ENCODE data around the gene PIKFYVE.
A peak's percentile ranks its signal among the peaks of the same experiment; 100 is the strongest.
"Not testable (repeated sequence)": the region's sequence is repeated elsewhere in the genome, so short reads cannot be mapped to it uniquely, and the experiment has no call there.

Gene PIKFYVE

DNA sequence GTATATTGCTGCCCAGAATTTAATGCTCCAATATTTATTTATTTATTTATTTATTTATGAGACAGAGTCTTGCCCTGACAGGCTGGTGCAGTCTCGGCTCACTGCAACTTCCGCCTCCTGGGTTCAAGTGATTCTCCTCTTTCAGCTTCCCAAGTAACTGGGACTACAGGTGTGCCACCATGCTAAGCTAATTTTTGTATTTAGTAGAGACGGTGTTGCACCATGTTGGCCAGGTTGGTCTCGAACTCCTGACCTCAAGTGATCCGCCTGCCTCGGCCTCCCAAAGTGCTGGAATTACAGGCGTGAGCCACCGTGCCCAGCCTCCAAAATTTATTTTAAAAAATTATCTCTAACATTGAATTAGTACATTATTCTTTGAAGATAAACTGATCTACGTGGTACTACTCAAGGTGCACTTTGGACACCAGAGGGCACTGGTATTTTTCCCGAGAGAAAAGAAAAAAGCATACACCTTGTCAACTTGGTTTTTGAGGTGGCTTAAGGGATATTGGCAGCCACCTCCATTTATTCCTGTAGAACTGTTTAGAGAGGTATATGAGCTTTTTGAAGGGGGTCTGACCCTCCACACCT is 9.8 kb upstream of the PIKFYVE start:
- H3K27me3 ChIP-seq (ENCODE audit: control insufficient read depth, insufficient read depth, low read length): no peaks in the 10 kb centered on the region
- peaks cover 11% of the 10 kb centered on the region for H3K4me1 ChIP-seq (ENCODE audit: control insufficient read depth, insufficient read depth, low read length)
- H3K9me3 ChIP-seq (ENCODE audit: control insufficient read depth, low read length): no peaks in the 10 kb centered on the region
- H3K9ac ChIP-seq (ENCODE audit: low read length): peak overlapping the region; percentile 24
- H3K36me3 ChIP-seq (ENCODE audit: control insufficient read depth, insufficient read depth, low read length): no peaks in the 10 kb centered on the region
- H3K4me3 ChIP-seq (ENCODE audit: low read length): no peak overlapping the region

DNA sequence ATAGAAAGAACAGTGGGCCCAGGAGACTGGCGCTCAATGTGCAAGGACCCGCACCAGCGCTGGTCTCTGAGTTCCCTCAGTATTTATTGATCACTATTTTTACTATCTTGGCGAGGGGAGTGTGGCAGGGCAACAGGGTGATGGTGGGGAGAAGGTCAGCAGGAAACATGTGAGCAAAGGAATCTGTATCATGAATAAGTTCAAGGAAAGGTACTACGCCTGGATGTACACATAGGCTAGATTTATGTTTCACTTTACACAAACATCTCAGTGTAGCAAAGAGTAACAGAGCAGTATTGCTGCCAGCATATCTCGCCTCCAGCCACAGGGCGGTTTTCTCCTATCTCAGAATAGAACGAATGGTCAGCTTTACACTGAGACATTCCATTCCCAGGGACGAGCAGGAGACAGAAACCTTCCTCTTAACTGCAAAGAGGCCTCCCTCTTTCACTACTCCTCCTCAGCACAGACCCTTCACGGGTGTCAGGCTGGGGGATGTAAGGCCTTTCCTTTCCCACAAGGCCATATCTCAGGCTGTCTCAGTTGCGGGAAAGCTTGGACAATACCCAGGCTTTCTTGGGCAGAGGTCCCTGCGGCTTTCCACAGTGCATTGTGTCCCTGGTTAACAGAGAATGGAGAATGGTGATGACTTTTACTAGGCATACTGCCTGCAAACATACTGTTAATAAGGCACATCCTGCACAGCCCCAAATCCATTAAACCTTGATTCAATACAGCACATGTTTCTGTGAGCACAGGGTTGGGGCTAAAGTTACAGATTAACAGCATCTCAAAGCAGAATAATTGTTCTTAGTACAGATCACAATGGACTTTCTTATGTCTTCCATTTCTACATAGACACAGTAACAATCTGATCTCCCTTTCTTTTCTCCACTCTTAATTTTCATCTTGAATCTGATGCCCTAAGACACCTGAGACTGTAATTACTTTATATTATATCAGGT is 8.9 kb upstream of the PIKFYVE start:
- not testable (repeated sequence) for H3K9me3 ChIP-seq (ENCODE audit: control insufficient read depth, low read length); H3K36me3 ChIP-seq (ENCODE audit: control insufficient read depth, insufficient read depth, low read length); H3K4me3 ChIP-seq (ENCODE audit: low read length); H3K27me3 ChIP-seq (ENCODE audit: control insufficient read depth, insufficient read depth, low read length)
- peak overlapping the region; percentile 24 for H3K9ac ChIP-seq (ENCODE audit: low read length)
- H3K4me1 ChIP-seq (ENCODE audit: control insufficient read depth, insufficient read depth, low read length): peaks cover 11% of the 10 kb centered on the region

DNA sequence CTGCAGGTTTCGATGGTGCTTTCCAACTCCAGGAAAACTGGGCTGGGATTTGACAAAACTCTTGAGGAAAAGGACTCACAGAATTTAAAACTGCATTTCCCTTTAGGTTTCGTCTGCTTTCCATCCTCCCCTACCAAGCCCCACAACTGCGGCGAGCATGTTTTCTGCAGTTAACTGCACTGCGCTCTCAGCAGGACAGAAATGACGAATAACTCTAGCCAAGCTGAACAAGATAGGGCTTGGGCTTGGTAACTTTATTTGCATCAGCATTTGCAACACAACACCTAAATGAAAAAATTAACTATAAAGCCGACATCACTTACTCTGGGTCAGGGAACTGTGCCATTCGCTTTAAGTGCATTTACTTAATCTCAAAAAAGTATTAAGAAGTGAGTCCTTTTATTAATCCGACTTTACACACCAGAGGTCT is 669 bp upstream of the PIKFYVE start:
- Histone ChIP-seq H3K4me3 (ENCODE audit: low read length) (peak overlapping the region; percentile 63), H3K9me3 (ENCODE audit: control insufficient read depth, low read length) (no peaks in the 10 kb centered on the region)

DNA sequence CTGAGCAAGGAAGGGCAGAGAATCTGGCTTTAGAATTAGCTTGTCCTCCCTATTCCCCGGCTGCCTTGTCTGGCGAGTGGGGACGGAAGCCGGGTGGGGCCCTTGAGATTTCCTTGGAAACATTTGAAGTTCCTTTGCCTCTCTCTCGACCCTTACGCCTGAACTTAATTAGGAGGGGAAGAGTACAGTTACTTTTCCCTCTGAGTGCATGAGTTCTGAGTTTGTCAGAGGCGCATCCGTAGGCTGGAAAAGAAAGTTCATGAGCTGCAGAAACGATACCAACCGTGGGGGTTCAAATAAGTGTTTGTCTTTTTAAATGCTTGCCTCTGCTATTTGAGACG is 468 bp downstream of the PIKFYVE start:
- Histone ChIP-seq H3K9ac (ENCODE audit: low read length) (peak overlapping the region; percentile 82), H3K9me3 (ENCODE audit: control insufficient read depth, low read length) (no peaks in the 10 kb centered on the region), H3K27me3 (ENCODE audit: control insufficient read depth, insufficient read depth, low read length) (no peaks in the 10 kb centered on the region), H3K4me1 (ENCODE audit: control insufficient read depth, insufficient read depth, low read length) (peaks cover 5% of the 10 kb centered on the region), H3K36me3 (ENCODE audit: control insufficient read depth, insufficient read depth, low read length) (no peaks in the 10 kb centered on the region), H3K4me3 (ENCODE audit: low read length) (peak overlapping the region; percentile 63)

More for the DNA sequence above, 669 bp upstream of the PIKFYVE start:
- Histone ChIP-seq H3K36me3 (ENCODE audit: control insufficient read depth, insufficient read depth, low read length) (no peaks in the 10 kb centered on the region), H3K9ac (ENCODE audit: low read length) (peak overlapping the region; percentile 82), H3K4me1 (ENCODE audit: control insufficient read depth, insufficient read depth, low read length) (peaks cover 5% of the 10 kb centered on the region), H3K27me3 (ENCODE audit: control insufficient read depth, insufficient read depth, low read length) (no peaks in the 10 kb centered on the region)

DNA sequence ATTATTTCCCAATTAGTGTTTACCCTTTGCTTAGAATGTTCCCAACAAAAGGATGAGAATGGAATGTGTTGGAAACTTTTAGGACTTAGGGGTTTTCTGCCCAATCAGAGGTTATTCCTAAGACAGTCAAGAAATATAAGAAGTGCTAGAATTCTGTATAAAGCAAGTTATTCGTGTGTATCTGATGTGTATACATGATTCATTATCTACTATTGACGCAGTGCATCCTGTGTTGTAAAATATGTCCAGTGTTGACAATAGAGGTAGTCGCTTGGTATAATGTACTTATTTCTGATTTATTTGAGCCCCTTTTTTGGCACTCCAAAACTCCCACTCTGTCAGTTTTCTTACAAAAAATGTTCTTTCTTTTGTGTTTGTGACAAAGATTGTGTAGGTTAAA is 881 bp downstream of the PIKFYVE start:
- Histone ChIP-seq H3K9me3 (ENCODE audit: control insufficient read depth, low read length) (no peaks in the 10 kb centered on the region), H3K4me1 (ENCODE audit: control insufficient read depth, insufficient read depth, low read length) (peaks cover 5% of the 10 kb centered on the region), H3K27me3 (ENCODE audit: control insufficient read depth, insufficient read depth, low read length) (no peaks in the 10 kb centered on the region), H3K9ac (ENCODE audit: low read length) (peak overlapping the region; percentile 82), H3K36me3 (ENCODE audit: control insufficient read depth, insufficient read depth, low read length) (no peaks in the 10 kb centered on the region), H3K4me3 (ENCODE audit: low read length) (peak overlapping the region; percentile 63)

DNA sequence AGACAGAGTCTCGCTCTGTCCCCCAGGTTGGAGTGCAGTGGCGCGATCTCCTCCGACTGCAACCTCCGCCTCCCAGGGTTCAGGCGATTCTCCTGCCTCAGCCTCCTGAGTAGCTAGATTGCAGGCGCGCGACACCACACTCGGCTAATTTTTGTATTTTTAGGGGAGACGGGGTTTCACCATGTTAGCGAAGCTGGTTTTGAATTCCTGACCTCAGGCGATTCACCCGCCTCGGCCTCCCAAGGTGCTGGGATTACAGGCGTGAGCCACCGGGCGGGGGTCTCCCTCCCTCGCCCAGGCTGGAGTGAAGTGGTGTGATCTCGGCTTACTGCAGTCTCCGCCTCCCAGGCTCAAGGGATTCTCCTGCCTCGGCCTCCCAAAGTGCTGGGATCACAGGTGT is 1.5 kb downstream of the PIKFYVE start:
- H3K36me3 ChIP-seq (ENCODE audit: control insufficient read depth, insufficient read depth, low read length); H3K4me1 ChIP-seq (ENCODE audit: control insufficient read depth, insufficient read depth, low read length); H3K9ac ChIP-seq (ENCODE audit: low read length); H3K27me3 ChIP-seq (ENCODE audit: control insufficient read depth, insufficient read depth, low read length); H3K9me3 ChIP-seq (ENCODE audit: control insufficient read depth, low read length): not testable (repeated sequence)
- H3K4me3 ChIP-seq (ENCODE audit: low read length): peak overlapping the region; percentile 63

DNA sequence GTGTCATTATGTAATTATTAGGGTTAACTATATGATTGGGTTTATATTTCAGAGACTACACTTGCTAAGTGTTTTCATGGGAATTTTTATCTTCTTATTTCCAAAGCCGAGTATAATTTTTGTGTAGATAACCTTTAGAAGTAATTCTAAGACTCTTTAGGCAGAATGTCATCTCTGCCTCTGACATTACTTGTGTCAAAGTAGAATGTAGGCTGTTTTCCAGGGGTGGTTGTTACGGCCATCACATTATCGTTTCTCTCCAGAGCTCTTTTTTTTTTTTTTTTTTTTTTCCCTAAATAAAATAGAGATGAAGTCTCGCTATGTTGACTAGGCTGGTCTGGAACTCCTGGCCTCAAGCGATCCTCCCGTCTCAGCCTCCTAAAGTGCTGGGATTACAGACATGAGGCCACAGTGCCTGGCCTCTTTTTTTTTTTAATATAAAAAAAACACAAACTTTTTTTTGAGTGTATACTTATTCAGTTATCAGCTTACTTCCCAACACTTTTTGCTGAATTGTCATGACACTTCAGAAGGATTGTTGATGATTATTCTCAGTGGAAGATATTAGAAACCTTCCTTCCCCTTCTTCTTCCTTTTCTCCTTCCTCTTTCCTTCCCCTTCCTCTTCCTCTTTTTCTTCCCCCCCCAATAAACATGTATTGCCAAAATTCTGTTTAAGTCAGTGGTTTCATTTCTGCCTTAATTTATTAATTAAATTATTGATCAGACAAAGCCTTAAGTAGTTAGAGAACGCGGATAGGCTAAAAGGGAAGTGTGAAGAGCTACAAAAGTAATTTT is 2.3 kb downstream of the PIKFYVE start:
- no peaks in the 10 kb centered on the region for H3K27me3 ChIP-seq (ENCODE audit: control insufficient read depth, insufficient read depth, low read length)
- no peaks in the 10 kb centered on the region for H3K9me3 ChIP-seq (ENCODE audit: control insufficient read depth, low read length)
- no peak overlapping the region for H3K9ac ChIP-seq (ENCODE audit: low read length)
- H3K4me3 ChIP-seq (ENCODE audit: low read length): no peak overlapping the region
- H3K4me1 ChIP-seq (ENCODE audit: control insufficient read depth, insufficient read depth, low read length): peaks cover 5% of the 10 kb centered on the region
- no peaks in the 10 kb centered on the region for H3K36me3 ChIP-seq (ENCODE audit: control insufficient read depth, insufficient read depth, low read length)

DNA sequence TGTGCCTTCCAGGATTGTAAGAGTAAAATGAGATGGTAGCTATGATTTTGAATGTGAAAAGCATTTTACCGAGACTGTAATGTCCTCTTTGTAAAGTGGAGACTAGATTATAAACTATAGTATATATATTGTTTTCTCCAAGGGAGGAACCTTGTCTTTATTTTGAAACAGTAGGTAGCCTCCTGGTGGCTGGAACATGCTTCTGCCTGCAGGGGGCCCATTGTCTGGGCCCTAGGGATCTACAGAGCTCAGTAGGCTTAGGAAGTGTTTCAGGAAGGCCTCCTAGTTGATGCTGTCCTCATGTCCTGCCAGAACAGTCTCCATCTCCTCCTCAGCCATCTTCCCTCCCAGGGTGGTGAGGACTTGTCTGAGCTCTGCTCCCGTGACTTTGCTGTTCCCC is 3.0 kb downstream of the PIKFYVE start:
- peaks cover 5% of the 10 kb centered on the region for H3K4me1 ChIP-seq (ENCODE audit: control insufficient read depth, insufficient read depth, low read length)
- no peaks in the 10 kb centered on the region for H3K27me3 ChIP-seq (ENCODE audit: control insufficient read depth, insufficient read depth, low read length)
- no peaks in the 10 kb centered on the region for H3K9me3 ChIP-seq (ENCODE audit: control insufficient read depth, low read length)
- no peak overlapping the region for H3K4me3 ChIP-seq (ENCODE audit: low read length)
- H3K9ac ChIP-seq (ENCODE audit: low read length): no peak overlapping the region
- no peaks in the 10 kb centered on the region for H3K36me3 ChIP-seq (ENCODE audit: control insufficient read depth, insufficient read depth, low read length)

DNA sequence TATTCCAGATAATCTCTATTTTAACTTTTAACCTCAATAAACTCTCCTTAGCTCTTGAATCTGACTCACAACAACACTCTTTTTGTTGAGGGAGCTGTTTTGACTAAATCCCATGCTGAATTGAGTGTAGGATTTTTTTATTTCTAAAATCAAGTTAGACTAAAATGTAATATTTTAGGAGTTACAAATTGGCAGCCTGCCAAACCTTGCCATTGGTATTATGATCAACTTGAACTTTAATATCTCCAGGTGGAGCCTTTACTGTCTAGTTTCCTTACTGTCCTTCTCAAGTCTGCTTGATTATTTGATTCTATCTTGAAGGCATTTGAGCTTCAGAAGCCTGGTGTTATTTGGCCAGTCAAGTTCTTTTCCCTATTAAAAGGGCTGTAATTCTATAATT is 8.7 kb downstream of the PIKFYVE start:
- Histone ChIP-seq H3K9me3 (ENCODE audit: control insufficient read depth, low read length) (no peaks in the 10 kb centered on the region), H3K36me3 (ENCODE audit: control insufficient read depth, insufficient read depth, low read length) (no peaks in the 10 kb centered on the region), H3K9ac (ENCODE audit: low read length) (no peak overlapping the region), H3K4me3 (ENCODE audit: low read length) (no peak overlapping the region), H3K4me1 (ENCODE audit: control insufficient read depth, insufficient read depth, low read length) (no peaks in the 10 kb centered on the region), H3K27me3 (ENCODE audit: control insufficient read depth, insufficient read depth, low read length) (no peaks in the 10 kb centered on the region)

DNA sequence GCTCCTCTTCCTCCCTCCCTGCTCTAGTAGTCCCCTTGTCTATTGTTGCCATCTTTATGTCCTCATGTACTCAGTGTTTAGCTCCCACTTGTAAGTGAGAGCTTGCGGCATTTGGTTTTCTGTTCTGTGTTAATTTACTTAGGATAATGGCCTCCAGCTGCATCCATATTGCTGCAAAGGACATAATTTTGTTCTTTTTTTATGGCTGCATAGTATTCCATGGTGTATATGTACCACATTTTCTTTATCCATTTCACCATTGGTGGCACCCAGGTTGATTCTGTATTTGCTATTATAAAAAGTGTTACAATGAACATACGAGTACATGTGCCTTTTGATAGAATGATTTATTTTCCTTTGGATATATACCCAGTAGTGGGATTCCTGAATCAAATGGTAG is 12.5 kb downstream of the PIKFYVE start:
- Histone ChIP-seq H3K9me3 (ENCODE audit: control insufficient read depth, low read length) (no peaks in the 10 kb centered on the region), H3K36me3 (ENCODE audit: control insufficient read depth, insufficient read depth, low read length) (peaks cover 3% of the 10 kb centered on the region), H3K4me1 (ENCODE audit: control insufficient read depth, insufficient read depth, low read length) (peaks cover 12% of the 10 kb centered on the region), H3K27me3 (ENCODE audit: control insufficient read depth, insufficient read depth, low read length) (no peaks in the 10 kb centered on the region), H3K4me3 (ENCODE audit: low read length) (no peak overlapping the region), H3K9ac (ENCODE audit: low read length) (no peak overlapping the region)

DNA sequence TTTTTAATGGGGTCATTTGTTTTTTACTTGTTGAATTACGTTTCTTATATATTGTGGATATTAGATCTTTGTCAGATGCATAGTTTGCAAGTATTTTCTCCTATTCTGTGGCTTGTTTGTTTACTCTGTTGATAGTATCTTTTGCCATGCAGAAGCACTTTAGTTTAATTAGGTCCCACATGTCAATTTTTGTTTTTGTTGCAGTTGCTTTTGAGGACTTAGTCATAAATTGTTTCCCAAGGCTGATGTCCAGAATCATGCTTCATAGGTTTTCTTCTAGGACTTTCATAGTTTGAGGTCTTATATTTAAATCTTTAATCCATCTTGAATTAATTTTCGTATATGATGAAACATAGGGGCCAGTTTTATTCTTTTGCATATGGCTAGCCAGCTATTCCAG is 13.2 kb downstream of the PIKFYVE start:
- no peak overlapping the region for H3K4me3 ChIP-seq (ENCODE audit: low read length)
- H3K9ac ChIP-seq (ENCODE audit: low read length): no peak overlapping the region
- H3K4me1 ChIP-seq (ENCODE audit: control insufficient read depth, insufficient read depth, low read length): peaks cover 12% of the 10 kb centered on the region
- no peaks in the 10 kb centered on the region for H3K9me3 ChIP-seq (ENCODE audit: control insufficient read depth, low read length)
- peaks cover 3% of the 10 kb centered on the region for H3K36me3 ChIP-seq (ENCODE audit: control insufficient read depth, insufficient read depth, low read length)
- H3K27me3 ChIP-seq (ENCODE audit: control insufficient read depth, insufficient read depth, low read length): no peaks in the 10 kb centered on the region

DNA sequence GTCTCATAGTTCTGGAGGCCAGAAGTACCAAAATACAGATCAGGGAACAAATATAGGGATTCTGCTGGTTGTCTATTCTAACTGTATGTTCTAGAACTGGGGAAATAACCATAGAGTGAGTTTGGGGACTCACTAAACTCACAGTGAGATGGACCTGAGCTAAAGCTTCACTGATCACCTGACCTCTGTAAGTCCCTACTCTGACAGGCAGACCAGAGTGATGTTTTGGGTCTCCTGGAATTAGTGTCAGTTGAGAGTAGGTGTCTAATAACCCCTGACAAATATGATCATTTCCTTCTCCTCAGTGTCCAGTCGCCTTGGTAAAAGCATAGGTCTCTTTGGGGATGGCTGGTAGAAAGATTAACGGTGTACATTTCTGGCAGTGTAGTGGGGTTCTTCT is 14.2 kb downstream of the PIKFYVE start:
- Histone ChIP-seq H3K9ac (ENCODE audit: low read length) (no peak overlapping the region), H3K4me3 (ENCODE audit: low read length) (no peak overlapping the region), H3K36me3 (ENCODE audit: control insufficient read depth, insufficient read depth, low read length) (peaks cover 3% of the 10 kb centered on the region), H3K27me3 (ENCODE audit: control insufficient read depth, insufficient read depth, low read length) (no peaks in the 10 kb centered on the region), H3K4me1 (ENCODE audit: control insufficient read depth, insufficient read depth, low read length) (peaks cover 12% of the 10 kb centered on the region), H3K9me3 (ENCODE audit: control insufficient read depth, low read length) (no peaks in the 10 kb centered on the region)
